Measurements from ENCODE around the gene DLG4.

Gene DLG4

GRCh38 chr17:7213895-7214299 lies 5.7 kb downstream of the DLG4 start:
- peak; percentile 70 for DNase-seq

GRCh38 chr17:7211491-7212273 lies 8.0 kb downstream of the DLG4 start:
- DNase-seq = no peak

GRCh38 chr17:7208754-7209460 lies 10.7 kb downstream of the DLG4 start:
- DNase-seq = no peak

GRCh38 chr17:7208027-7208571 lies 11.5 kb downstream of the DLG4 start:
- DNase-seq = no peak

- no peak for DNase-seq
Observed at GRCh38 chr17:7207120-7208001, 12.3 kb downstream of the DLG4 start.

GRCh38 chr17:7205561-7205960 lies 14.1 kb downstream of the DLG4 start:
- no peak for DNase-seq

- peak; percentile 97 for DNase-seq
Observed at GRCh38 chr17:7204828-7205461, 14.7 kb downstream of the DLG4 start.

GRCh38 chr17:7204336-7204735 lies 15.3 kb downstream of the DLG4 start:
- DNase-seq = no peak

- no peak for DNase-seq
Observed at GRCh38 chr17:7203391-7203790, 16.2 kb downstream of the DLG4 start.

GRCh38 chr17:7196651-7197401 lies 22.8 kb downstream of the DLG4 start:
- no peak for DNase-seq

GRCh38 chr17:7195971-7196370 lies 23.7 kb downstream of the DLG4 start:
- DNase-seq = no peak

- DNase-seq = no peak
Observed at GRCh38 chr17:7192271-7192937, 27.2 kb downstream of the DLG4 start.

GRCh38 chr17:7191571-7192270 lies 27.9 kb downstream of the DLG4 start:
- no peak for DNase-seq

GRCh38 chr17:7191069-7191468 lies 28.6 kb downstream of the DLG4 start:
- no peak for DNase-seq

- no peak for DNase-seq
Observed at GRCh38 chr17:7190276-7190917, 29.2 kb downstream of the DLG4 start.

- DNase-seq = no peak
Observed at GRCh38 chr17:7186241-7186640, 33.4 kb downstream of the DLG4 start.

- no peak for DNase-seq
Observed at GRCh38 chr17:7184647-7185046, 35.0 kb downstream of the DLG4 start.

- no peak for DNase-seq
Observed at GRCh38 chr17:7184091-7184488, 35.5 kb downstream of the DLG4 start.

- DNase-seq = no peak
Observed at GRCh38 chr17:7183433-7184090, 36.1 kb downstream of the DLG4 start.

Measured in T-helper 9 cell (primary cell).